SH-SY5Y (cell line): ENCODE results near the gene PHC2.

Experiments used
- GATA2 ChIP-seq: IDR thresholded peaks from 2 replicates; pipeline ENCODE4 v1.6.1; 2011; ENCODE audit warnings: mild to moderate bottlenecking, low read depth, low read length
- GATA3 ChIP-seq: IDR thresholded peaks from 2 replicates; pipeline ENCODE4 v1.6.1; 2011; ENCODE audit warnings: low read depth, mild to moderate bottlenecking, low read length, moderate library complexity

GRCh38 chr1:33358114-33358794, 72.6 kb downstream of the PHC2 start:
- TF ChIP-seq GATA2, result no peak
- no peak for TF ChIP-seq GATA3
